ENCODE data around the gene ZNF286A. TPM values are rescaled to one million over a fixed set of nuclear protein-coding genes. Genes with fewer than 3 reads are reported as not detected.
A peak's percentile ranks its signal among the peaks of the same experiment; 100 is the strongest.
"Not testable (repeated sequence)": the region's sequence is repeated elsewhere in the genome, so short reads cannot be mapped to it uniquely, and the experiment has no call there.

ZNF286A gene
- total and polyA plus RNA-seq, 12 donors, result 12.1 to 35.1 (median 22.9) TPM

DNA sequence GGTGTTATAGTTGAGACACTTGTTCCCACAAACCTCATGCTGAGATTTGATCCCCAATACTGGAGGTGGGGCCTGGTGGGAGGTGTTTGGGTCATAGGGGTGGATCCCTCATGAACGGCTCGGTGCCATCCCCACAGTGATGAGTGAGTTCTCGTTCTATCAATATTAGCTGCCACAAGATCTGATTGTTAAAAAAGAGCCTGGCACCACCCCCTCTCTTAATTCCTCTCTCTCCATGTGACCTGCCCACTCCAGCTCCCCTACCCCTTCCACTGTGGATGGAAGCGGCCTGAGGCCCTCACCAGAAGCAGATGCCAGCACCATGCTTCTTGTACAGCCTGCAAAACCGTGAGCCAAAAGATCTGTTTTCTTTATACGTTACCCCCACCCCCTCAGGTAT lies 46.6 kb upstream of the ZNF286A start:
- Histone ChIP-seq H3K27ac (peak overlapping the region in 2 of 5 donors; percentile 74 to 82), H3K4me3 (no peak overlapping the region), H3K4me1 (replicated peaks in 1 of 2) (peaks cover 29 to 30% of the 10 kb centered on the region in 2 donors), H3K9me3 (replicated peaks in 1 of 3) (no peaks in the 10 kb centered on the region), H3K27me3 (no peaks in the 10 kb centered on the region), H3K36me3 (replicated peaks in 1 of 2) (no peaks in the 10 kb centered on the region)
- 84 to 89% (median 87%) methylated on average over 6 of the region's 6 CpGs for WGBS, 4 donors
- intact Hi-C loops (cut with DNase I), result no loop called here
- DNase-seq, result no peak
- no peak for TF ChIP-seq POLR2A (IDR thresholded peaks at IDR 0.05)
- TF ChIP-seq, protein P1, sequence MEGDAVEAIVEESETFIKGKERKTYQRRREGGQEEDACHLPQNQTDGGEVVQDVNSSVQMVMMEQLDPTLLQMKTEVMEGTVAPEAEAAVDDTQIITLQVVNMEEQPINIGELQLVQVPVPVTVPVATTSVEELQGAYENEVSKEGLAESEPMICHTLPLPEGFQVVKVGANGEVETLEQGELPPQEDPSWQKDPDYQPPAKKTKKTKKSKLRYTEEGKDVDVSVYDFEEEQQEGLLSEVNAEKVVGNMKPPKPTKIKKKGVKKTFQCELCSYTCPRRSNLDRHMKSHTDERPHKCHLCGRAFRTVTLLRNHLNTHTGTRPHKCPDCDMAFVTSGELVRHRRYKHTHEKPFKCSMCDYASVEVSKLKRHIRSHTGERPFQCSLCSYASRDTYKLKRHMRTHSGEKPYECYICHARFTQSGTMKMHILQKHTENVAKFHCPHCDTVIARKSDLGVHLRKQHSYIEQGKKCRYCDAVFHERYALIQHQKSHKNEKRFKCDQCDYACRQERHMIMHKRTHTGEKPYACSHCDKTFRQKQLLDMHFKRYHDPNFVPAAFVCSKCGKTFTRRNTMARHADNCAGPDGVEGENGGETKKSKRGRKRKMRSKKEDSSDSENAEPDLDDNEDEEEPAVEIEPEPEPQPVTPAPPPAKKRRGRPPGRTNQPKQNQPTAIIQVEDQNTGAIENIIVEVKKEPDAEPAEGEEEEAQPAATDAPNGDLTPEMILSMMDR (IDR thresholded peaks at IDR 0.05), result no peak

- Histone ChIP-seq H3K27ac (peak overlapping the region; percentile 39 to 82 (median 52)), H3K4me1 (replicated peaks in 1 of 2) (peaks cover 29 to 30% of the 10 kb centered on the region in 2 donors)
- peak in 1 of 2 donors; percentile 37 for TF ChIP-seq POLR2A (IDR thresholded peaks at IDR 0.05)
- H3K9me3 ChIP-seq (replicated peaks in 1 of 3); H3K4me3 ChIP-seq; H3K36me3 ChIP-seq (replicated peaks in 1 of 2); H3K27me3 ChIP-seq; intact Hi-C loops (cut with DNase I); DNase-seq: not testable (repeated sequence)
- 33 to 43% (median 40%) methylated on average over 3 of the region's 3 CpGs for WGBS, 4 donors
Observed at GRCh38 chr17:15654401-15654800, 45.2 kb upstream of the ZNF286A start.

DNA sequence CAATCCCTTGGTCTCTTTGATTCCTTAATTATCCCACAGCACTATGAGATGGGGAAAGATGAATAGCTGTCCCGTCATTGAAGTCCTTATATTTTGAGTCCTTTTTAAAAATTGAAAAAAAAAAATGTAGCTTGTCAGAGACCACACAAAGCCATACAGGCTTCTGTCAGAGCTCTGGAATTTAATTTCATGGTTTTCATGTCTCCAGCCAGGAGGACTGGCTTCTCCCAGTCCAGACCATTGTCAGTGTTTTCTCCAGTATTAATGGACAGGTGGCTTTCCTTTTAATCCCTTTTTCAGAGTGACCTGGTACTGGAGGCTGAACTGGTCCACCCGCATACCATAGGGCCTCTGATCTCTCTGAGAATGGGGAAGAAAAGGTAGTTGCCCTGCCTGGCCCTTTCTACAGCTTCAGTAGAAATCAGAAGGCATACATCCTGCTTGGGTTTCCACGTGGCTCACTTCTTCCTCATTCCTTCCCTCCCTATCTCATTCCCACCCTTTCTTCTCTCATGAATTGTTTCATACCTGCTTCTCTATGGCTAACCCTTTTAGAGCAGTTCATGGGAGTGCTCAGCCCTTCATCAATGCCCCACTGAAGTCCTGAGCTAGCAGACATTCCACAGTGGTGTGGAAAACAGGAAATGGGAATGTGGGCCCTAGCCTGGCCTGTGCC lies 44.5 kb upstream of the ZNF286A start:
- Histone ChIP-seq H3K4me1 (replicated peaks in 1 of 2) (peaks cover 22 to 24% of the 10 kb centered on the region in 2 donors), H3K27ac (peak overlapping the region in 2 of 5 donors; percentile 52 to 82), H3K4me3 (no peak overlapping the region), H3K9me3 (replicated peaks in 1 of 3) (no peaks in the 10 kb centered on the region), H3K27me3 (no peaks in the 10 kb centered on the region), H3K36me3 (replicated peaks in 1 of 2) (no peaks in the 10 kb centered on the region)
- intact Hi-C loops (cut with DNase I), result no loop called here
- no peak for TF ChIP-seq POLR2A (IDR thresholded peaks at IDR 0.05)
- TF ChIP-seq, protein P1 (IDR thresholded peaks at IDR 0.05), result no peak
- DNase-seq, result no peak
- 47 to 63% (median 52%) methylated on average over 3 of the region's 3 CpGs for WGBS, 4 donors

GRCh38 chr17:15657868-15658267 lies 41.7 kb upstream of the ZNF286A start:
- DNase-seq, result no peak
- TF ChIP-seq POLR2A (IDR thresholded peaks at IDR 0.05), result no peak
- TF ChIP-seq, protein P1 (IDR thresholded peaks at IDR 0.05), result no peak
- H3K27me3 ChIP-seq, result no peaks in the 10 kb centered on the region
- no peaks in the 10 kb centered on the region for H3K36me3 ChIP-seq (replicated peaks in 1 of 2)
- H3K27ac ChIP-seq, result no peak overlapping the region
- H3K4me3 ChIP-seq, result no peak overlapping the region
- intact Hi-C loops (cut with DNase I), result no loop called here
- H3K4me1 ChIP-seq (replicated peaks in 1 of 2), result peaks cover 12 to 20% of the 10 kb centered on the region in 2 donors
- no peaks in the 10 kb centered on the region for H3K9me3 ChIP-seq (replicated peaks in 1 of 3)

DNA sequence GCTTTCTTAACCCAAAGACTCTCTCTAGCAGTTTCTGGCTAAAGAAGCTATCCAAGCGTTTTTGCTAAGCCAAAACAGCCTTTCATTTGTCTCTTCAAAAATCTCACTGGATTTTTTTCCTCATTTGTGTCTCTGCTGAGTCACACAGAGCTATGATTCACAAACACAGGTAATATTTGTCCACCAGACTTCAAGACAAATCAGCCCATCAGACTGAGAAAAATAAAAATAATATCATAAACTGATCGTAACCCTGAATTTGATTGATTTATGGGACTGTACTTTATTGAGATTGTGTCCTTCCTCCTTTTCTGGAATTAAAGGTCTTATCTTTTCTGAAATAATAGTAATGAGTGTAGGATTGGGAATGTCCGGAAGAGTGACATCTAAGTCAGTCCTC lies 41.3 kb upstream of the ZNF286A start:
- DNase-seq, result no peak
- Histone ChIP-seq H3K27me3 (no peaks in the 10 kb centered on the region), H3K4me3 (no peak overlapping the region), H3K27ac (no peak overlapping the region), H3K4me1 (replicated peaks in 1 of 2) (peaks cover 12 to 20% of the 10 kb centered on the region in 2 donors), H3K36me3 (replicated peaks in 1 of 2) (no peaks in the 10 kb centered on the region), H3K9me3 (replicated peaks in 1 of 3) (no peaks in the 10 kb centered on the region)
- TF ChIP-seq POLR2A (IDR thresholded peaks at IDR 0.05), result no peak
- TF ChIP-seq, protein P1 (IDR thresholded peaks at IDR 0.05), result no peak
- intact Hi-C loops (cut with DNase I), result no loop called here
- whole genome bisulfite sequencing, 4 donors, result 63 to 67% (median 65%) methylated on average over 3 of the region's 3 CpGs
